Measurements from ENCODE around the gene SLAMF9.
"Not testable (repeated sequence)": the region's sequence is repeated elsewhere in the genome, so short reads cannot be mapped to it uniquely, and the experiment has no call there.

SLAMF9 gene

DNA sequence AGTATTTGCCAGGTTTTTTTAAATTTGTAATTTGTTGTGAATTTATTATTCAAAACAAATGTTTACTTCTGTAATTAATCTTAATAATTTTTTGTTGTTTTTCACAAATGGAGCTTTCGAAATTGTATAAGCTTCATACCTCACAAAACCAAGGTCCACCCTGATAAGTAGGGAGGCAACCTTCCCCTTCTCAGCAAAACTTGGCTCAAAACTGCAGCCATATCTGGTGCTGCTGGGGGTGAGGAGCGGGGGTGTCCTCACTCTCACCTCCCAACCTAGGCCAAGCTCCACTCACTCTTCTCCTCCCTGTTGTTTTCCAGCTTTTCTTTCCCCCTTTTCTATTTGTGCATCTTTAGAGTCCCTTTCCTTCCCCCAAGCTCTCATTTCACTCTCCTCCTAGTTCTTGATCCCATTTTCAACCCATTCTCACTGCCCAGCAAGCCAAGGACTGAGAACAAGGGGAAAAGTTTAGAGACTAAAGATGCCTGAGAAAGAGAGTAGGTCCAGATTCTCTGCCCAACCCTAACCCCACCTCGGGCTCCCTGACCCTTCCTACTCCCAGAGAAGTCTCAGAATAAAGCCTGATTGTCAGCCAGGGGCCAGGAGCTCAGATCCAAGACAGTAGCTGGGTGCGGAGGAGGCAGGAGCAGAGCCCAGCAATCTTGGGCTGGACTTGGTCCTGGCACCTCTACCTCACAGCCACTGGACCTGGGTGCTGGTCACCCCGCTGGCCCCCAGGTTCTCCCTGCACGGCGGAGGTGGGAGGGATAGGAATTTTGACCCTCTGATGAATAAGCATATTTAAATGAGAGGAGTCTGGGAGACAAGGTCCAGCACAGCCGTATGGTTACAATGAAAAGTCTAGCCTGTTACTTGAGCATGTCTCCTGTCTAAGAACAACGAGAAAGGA is 45.8 kb downstream of the SLAMF9 start:
- no peak for TF ChIP-seq ZFX (IDR thresholded peaks at IDR 0.05; ENCODE audit: borderline replicate concordance)
- TF ChIP-seq, protein P1, sequence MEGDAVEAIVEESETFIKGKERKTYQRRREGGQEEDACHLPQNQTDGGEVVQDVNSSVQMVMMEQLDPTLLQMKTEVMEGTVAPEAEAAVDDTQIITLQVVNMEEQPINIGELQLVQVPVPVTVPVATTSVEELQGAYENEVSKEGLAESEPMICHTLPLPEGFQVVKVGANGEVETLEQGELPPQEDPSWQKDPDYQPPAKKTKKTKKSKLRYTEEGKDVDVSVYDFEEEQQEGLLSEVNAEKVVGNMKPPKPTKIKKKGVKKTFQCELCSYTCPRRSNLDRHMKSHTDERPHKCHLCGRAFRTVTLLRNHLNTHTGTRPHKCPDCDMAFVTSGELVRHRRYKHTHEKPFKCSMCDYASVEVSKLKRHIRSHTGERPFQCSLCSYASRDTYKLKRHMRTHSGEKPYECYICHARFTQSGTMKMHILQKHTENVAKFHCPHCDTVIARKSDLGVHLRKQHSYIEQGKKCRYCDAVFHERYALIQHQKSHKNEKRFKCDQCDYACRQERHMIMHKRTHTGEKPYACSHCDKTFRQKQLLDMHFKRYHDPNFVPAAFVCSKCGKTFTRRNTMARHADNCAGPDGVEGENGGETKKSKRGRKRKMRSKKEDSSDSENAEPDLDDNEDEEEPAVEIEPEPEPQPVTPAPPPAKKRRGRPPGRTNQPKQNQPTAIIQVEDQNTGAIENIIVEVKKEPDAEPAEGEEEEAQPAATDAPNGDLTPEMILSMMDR (IDR thresholded peaks at IDR 0.05) = no peak
- no peak overlapping the region for H3K27ac ChIP-seq

DNA sequence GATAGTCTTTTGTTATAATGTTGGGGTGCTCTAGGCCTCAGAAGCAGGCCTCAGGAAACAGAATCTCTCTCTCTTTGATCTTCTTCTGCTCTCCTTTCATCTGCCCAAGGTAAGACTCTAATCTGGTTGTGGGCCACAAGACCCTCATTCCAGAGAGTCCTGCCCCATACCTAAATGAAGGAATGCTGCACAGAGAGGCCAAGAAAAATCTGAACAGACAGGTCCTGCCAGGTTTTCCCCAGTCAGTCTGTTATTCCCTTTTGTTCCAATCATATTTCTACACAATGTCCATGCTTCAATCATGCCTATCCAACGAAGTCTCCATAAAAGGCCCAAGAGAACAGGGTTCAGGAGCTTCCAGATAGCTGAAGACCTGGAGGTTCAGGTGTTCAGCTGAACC is 47.1 kb downstream of the SLAMF9 start:
- no peak for TF ChIP-seq ZFX (IDR thresholded peaks at IDR 0.05; ENCODE audit: borderline replicate concordance)
- TF ChIP-seq, protein P1 (IDR thresholded peaks at IDR 0.05) = no peak
- no peak overlapping the region for H3K27ac ChIP-seq

DNA sequence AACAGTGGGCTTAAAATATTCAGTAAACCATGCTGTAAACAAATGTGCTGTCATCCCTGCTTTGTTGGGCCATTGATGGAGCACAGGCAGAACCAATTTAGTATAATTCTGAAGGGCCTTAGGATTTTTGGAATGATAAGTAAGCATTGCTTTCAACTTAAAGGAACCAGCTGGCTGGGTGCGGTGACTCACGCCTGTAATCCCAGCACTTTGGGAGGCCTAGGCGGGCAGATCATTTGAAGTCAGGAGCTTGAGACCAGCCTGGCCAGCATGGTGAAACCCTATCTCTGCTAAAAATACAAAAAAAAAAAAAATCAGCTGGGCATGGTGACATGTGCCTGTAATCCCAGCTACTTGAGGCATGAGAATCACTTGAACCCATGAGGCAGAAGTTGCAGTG is 50.0 kb downstream of the SLAMF9 start:
- not testable (repeated sequence) for H3K27ac ChIP-seq

DNA sequence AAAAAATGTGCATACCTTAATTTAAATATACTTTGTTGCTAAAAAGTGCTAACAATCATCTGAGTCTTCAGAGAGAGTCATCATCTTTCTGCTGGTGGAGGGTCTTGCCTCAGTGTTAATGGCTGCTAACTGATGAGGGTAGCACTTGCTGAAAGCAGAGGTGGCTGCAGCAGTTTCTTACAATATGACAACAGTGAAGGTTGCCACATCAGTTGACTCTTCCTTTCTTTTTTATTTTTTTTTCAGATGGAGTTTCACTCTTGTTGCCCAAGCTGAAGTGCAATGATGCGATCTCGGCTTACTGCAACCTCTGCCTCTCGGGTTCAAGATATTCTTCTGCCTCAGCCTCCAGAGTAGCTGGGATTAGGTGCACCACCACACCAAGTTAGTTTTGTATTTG is 51.5 kb downstream of the SLAMF9 start:
- TF ChIP-seq, protein P1 (IDR thresholded peaks at IDR 0.05) = no peak
- no peak for TF ChIP-seq ZFX (IDR thresholded peaks at IDR 0.05; ENCODE audit: borderline replicate concordance)

More for the DNA sequence above, 51.5 kb downstream of the SLAMF9 start:
- 0 out of 2 replicates have a peak overlapping the region, but pooled peaks have one; percentile 99 for H3K27ac ChIP-seq

All from 22Rv1 (cell line).